AG10803 (cell line): ENCODE results near the gene AP3S2.
A peak's percentile ranks its signal among the peaks of the same experiment; 100 is the strongest.
"Not testable (repeated sequence)": the region's sequence is repeated elsewhere in the genome, so short reads cannot be mapped to it uniquely, and the experiment has no call there.

ENCODE experiments used
- DNase-seq: peaks from one replicate; pipeline ENCODE4 v3.0.0; 2010; ENCODE audit warnings: low read depth
- H3K4me3 ChIP-seq: 2 replicates; pipeline ENCODE4 v1.5.1; 2011; ENCODE audit warnings: mild to moderate bottlenecking, low read length, control low read depth
- TF ChIP-seq, protein P1 (sequence below): conservative IDR thresholded peaks from 2 replicates; pipeline ENCODE4 v1.5.1; 2011; ENCODE audit warnings: mild to moderate bottlenecking, low read length, control low read depth, inconsistent platforms

AP3S2 gene

DNA sequence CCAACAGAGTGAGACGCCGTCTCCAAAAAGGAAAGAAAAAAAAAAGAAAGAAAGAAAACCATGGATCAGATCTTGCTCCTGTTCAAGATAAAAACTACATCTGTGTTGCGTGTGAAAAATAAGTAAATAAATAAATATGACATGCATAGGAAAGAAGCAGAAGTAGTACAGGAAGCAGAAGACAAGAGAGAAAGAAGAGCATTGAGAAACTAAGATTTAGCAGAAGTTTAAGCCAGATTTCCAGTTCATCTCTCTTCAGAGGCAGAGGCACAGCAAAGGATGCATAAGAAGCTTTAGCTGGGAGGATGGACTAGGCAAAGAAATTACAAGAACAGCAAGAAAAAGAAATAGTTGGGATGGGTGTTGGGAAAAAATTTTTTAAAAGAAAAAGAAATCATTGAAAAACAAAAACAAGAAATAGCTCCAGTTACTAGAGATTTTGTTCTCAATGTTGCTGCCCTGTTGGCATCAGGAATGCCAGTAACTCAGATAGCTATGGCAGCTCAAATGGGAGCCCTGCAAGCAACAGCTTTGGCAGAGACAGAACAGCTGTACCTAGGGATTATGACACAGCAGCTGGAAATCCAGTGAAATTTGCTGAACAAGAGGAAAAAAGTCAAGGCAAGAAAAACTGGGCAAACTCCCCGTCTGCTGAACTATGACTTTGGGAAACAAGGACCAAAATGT, 17.3 kb downstream of the AP3S2 start:
- TF ChIP-seq, protein P1, sequence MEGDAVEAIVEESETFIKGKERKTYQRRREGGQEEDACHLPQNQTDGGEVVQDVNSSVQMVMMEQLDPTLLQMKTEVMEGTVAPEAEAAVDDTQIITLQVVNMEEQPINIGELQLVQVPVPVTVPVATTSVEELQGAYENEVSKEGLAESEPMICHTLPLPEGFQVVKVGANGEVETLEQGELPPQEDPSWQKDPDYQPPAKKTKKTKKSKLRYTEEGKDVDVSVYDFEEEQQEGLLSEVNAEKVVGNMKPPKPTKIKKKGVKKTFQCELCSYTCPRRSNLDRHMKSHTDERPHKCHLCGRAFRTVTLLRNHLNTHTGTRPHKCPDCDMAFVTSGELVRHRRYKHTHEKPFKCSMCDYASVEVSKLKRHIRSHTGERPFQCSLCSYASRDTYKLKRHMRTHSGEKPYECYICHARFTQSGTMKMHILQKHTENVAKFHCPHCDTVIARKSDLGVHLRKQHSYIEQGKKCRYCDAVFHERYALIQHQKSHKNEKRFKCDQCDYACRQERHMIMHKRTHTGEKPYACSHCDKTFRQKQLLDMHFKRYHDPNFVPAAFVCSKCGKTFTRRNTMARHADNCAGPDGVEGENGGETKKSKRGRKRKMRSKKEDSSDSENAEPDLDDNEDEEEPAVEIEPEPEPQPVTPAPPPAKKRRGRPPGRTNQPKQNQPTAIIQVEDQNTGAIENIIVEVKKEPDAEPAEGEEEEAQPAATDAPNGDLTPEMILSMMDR: no peak
- DNase-seq: no peak

DNA sequence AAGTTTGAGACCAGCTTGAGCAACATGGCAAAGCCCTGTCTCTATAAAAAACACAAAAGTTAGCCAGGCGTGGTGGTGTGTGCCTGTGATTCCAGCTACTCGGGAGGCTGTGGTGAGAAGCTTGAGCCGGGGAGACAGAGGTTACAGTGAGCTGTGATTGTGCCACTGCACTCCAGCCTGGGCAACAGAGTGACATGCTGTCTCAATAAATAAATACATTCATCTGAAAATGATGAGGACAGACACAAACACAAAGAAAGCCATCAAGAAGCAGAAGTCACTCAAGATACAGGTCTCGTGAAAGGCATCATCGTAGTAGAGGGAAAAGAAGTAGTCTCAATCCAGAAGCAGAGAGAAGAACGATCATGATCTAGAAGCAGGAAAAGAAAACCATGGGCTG, 18.1 kb downstream of the AP3S2 start:
- DNase-seq: no peak
- TF ChIP-seq, protein P1: no peak
- no peak overlapping the region for H3K4me3 ChIP-seq

More for the DNA sequence above, 17.3 kb downstream of the AP3S2 start:
- no peak overlapping the region for H3K4me3 ChIP-seq

DNA sequence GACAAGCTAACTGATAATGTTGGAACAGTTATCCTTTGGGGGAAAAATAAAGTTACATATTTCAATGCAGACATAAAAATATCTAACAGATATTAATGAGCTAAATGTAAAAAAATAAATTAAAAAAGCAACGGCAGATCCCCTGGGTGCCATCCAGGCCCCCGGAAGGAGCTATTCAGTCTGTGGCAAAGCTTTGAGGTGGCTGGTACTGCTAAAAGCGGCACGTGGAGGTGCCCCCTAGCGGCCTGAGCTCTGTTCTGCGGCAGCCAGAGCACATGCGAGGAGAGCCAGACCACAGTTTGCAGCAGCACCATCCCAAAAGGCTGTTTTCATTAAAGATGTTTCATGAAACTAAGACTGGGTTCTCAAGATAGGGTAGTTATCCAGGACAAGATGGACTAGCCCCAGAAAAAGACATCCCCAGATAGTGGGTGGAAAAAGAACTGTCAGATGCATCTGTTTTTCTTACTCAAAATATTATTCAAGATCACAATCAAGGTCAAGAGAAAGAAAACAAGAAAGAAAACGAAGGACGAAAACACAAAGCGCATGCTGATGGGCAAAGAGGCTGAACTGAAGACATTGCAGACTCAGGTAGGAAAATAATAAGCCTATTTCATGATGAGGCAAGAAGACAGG, 18.7 kb downstream of the AP3S2 start:
- TF ChIP-seq, protein P1: peak; percentile 97
- peak; percentile 72 for DNase-seq
- no peak overlapping the region for H3K4me3 ChIP-seq

DNA sequence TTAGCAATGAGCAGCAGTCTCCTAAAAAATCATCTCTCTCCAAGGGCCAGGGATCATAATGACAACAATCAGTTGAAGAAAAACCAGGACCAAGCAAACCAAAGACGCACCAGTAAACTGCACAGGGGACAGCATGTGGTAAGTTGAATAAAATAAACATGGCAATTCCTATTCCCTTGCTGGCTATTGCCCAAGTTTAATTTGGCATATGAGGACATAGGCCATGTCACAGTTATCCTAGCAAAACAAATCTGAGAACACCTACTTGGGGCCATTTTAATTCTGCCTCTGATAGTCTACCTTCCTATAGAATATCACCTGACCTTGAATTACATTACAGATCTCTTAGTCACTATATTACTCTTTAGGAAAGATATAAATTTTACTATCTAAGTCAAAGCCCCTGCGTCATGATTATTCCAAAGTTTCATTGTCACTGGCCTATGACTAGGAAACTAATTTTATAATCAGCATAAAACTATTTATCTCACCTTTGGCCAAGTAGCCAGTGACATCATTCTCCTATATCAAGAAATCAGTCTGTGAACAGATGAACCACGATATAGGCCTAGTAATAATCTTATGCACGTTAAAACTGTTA, 23.0 kb downstream of the AP3S2 start:
- TF ChIP-seq, protein P1: no peak
- H3K4me3 ChIP-seq: no peak overlapping the region
- DNase-seq: no peak

DNA sequence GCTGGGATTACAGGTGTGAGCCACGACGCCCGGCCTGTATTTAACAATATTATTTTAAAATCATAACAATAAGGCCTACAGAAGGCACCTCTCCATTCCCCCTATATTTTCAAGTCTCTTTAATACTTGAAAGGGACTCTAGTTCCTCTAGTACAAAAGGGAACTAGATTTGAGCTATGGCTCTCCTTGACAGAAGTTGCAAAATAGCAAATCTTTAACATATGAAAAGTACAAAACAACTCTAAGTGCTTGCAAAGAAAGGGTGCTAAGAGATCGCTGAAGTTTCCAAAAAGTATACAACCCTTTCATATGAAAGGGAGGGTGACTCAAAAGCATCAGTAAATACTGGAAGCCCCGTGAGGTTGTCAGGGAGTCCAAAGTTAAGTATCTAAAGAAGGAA, 23.8 kb downstream of the AP3S2 start:
- no peak overlapping the region for H3K4me3 ChIP-seq
- DNase-seq: no peak
- TF ChIP-seq, protein P1: no peak

DNA sequence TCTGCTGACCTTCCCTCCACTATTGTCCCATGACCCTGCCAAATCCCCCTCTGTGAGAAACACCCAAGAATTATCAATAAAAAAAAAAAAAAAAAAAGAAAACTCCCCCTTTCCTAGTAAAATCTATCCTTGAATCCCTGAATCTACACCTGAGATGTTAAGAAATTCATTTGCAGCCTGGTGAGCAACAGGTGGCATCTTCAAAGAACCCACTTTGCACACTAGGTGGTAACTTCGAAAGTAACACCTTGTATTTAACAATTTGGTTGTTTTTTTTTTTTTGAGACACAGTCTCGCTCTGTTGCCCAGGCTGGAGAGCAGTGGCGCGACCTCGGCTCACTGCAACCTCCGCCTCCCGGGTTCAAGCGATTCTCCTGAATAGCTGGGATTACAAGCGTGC, 24.3 kb downstream of the AP3S2 start:
- DNase-seq, H3K4me3 ChIP-seq: not testable (repeated sequence)

DNA sequence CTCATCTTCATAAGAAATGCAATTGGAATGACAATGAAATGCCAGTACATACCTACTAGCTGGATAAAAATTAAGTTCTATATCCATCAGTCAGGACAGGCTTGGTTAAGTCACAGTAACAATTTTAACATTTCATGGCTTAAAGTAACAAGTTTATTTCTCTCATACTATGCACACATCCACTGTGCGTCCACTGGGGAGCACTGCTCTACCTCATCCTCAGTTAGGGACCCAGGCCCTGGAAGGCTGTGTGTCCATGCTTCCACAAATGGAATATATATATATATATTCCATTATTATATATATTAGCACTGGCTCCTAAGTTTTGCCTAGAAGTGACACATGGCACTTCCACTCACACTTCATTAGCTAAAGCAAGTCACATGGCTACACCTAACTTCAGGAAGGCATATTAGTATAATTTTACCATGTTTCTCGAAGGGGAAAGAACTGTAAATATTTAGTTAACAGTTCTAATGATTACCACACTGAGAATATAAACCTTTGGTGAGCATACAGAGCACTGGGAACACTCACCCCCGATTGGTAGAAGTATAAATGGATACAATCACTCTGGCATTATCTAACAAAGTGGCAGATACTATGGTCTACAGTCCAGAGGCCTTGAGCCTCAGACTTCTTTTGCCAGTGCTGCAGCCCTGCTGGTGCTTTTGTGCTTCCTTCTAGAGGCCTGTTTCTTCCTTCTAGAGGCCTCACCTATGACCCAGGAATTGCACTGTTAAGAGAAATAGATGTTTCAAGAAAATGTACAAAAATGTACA, 28.6 kb downstream of the AP3S2 start:
- H3K4me3 ChIP-seq: no peak overlapping the region
- TF ChIP-seq, protein P1: no peak
- no peak for DNase-seq
